Tibial nerve (tissue), 4 donors: ENCODE results near the gene NDUFS7. TPM values are rescaled to one million over a fixed set of nuclear protein-coding genes. Genes with fewer than 3 reads are reported as not detected.

Experiments
- DNase-seq, 2 donors: peaks; one replicate each; pipeline ENCODE4 v3.0.0-alpha.2; 2019; ENCODE audit warnings: low spot score in 2 of 2
- H3K27ac ChIP-seq, 4 donors: fragments of 200-600 bp; sonication (generic) in 3 of 4; one replicate each; pipeline ENCODE4 v1.5.1; 2017 to 2019; ENCODE audit warnings: mild to moderate bottlenecking in 1 of 4
- H3K27me3 ChIP-seq, 2 donors: fragments of 200-600 bp; sonication (generic) in 1 of 2; one replicate each; pipeline versions ENCODE4 v1.5.1 to v1.6.0; 2017 to 2019
- H3K36me3 ChIP-seq, 3 donors: fragments of 200-600 bp; sonication (generic); one replicate each; pipeline ENCODE4 v1.5.1; 2018 to 2019
- H3K4me1 ChIP-seq, 4 donors: fragments of 200-600 bp; sonication (generic) in 3 of 4; one replicate each; pipeline ENCODE4 v1.5.1; 2017 to 2019
- H3K4me3 ChIP-seq, 4 donors: fragments of 200-600 bp; sonication (generic) in 3 of 4; one replicate each; pipeline ENCODE4 v1.5.1; 2017 to 2019; ENCODE audit warnings: mild to moderate bottlenecking in 1 of 4, moderate library complexity in 1 of 4
- H3K9me3 ChIP-seq, 4 donors: fragments of 200-600 bp; sonication (generic) in 3 of 4; one replicate each; pipeline ENCODE4 v1.5.1; 2017 to 2019
- EP300 ChIP-seq, 2 donors: sonication (generic); formaldehyde crosslinking; IDR thresholded peaks; one replicate each; pipeline ENCODE4 v1.6.1; 2017; ENCODE audit warnings: antibody characterized with exemption in 2 of 2, mild to moderate bottlenecking in 1 of 2
- POLR2A ChIP-seq, 2 donors: fragments of 450-650 bp; IDR thresholded peaks; one replicate each; pipeline ENCODE4 v1.6.1; 2017; ENCODE audit warnings: antibody characterized with exemption in 2 of 2, mild to moderate bottlenecking in 2 of 2, moderate library complexity in 2 of 2
- WGBS, 2 donors: methylation state at CpG; one replicate each; pipeline ENCODE4 v1.1.5; 2018; 5-methylcytosine and 5-hydroxymethylcytosine counted together
- total RNA-seq, 4 donors: library from RNA; depleted of rRNA; stranded (reverse); fragments of >200 nt; gene quantifications; one replicate each; pipeline ENCODE4 v1.1.0, GENCODE V29; 2016
- TF ChIP-seq, protein P1 (sequence below), 5 experiments: fragments of 200-600 bp in 3 of 5; fragments of 450-650 bp in 2 of 5; sonication (generic) in 3 of 5; IDR thresholded peaks; one replicate each; pipeline ENCODE4 v1.5.1; 2016 to 2019; ENCODE audit warnings: antibody characterized with exemption in 5 of 5, mild to moderate bottlenecking in 3 of 5, moderate library complexity in 2 of 5

Gene NDUFS7
- total RNA-seq, 4 donors from 2014 or later = 146 to 162 (median 151) TPM

DNA sequence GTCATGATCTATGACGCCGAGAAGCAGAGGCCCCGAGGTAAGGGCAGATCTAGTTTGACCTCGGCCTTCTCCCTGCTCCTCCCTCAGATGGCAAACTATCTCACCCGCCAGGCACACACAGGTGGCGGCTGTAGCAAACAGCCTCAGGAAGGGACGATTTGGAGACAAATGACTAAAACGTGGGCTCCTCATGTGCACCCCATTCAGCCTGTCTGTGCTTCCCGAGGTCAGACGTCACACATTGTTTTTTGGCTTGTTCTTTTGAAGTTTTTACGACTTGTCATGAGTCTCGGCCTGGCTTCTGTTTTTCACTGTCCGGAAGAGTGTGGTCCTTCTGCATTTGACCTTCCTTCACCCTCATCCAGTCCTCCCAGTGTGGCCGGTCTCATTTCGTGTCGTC is 38.7 kb downstream of the NDUFS7 start:
- Histone ChIP-seq H3K36me3 (peaks cover 0 to 94% (median 20%) of the 10 kb centered on the region in 3 donors), H3K9me3 (no peaks in the 10 kb centered on the region), H3K27me3 (no peaks in the 10 kb centered on the region), H3K4me1 (peaks cover 0 to 24% (median 12%) of the 10 kb centered on the region in 4 donors), H3K4me3 (no peak overlapping the region), H3K27ac (no peak overlapping the region)
- no peak for DNase-seq
- whole genome bisulfite sequencing, 2 donors = 68 to 70% methylated on average over 16 of the region's 16 CpGs
- TF ChIP-seq POLR2A (IDR thresholded peaks at IDR 0.05) (no peak), EP300 (IDR thresholded peaks at IDR 0.05) (no peak)
- TF ChIP-seq, protein P1, sequence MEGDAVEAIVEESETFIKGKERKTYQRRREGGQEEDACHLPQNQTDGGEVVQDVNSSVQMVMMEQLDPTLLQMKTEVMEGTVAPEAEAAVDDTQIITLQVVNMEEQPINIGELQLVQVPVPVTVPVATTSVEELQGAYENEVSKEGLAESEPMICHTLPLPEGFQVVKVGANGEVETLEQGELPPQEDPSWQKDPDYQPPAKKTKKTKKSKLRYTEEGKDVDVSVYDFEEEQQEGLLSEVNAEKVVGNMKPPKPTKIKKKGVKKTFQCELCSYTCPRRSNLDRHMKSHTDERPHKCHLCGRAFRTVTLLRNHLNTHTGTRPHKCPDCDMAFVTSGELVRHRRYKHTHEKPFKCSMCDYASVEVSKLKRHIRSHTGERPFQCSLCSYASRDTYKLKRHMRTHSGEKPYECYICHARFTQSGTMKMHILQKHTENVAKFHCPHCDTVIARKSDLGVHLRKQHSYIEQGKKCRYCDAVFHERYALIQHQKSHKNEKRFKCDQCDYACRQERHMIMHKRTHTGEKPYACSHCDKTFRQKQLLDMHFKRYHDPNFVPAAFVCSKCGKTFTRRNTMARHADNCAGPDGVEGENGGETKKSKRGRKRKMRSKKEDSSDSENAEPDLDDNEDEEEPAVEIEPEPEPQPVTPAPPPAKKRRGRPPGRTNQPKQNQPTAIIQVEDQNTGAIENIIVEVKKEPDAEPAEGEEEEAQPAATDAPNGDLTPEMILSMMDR (IDR thresholded peaks at IDR 0.05) = no peak

DNA sequence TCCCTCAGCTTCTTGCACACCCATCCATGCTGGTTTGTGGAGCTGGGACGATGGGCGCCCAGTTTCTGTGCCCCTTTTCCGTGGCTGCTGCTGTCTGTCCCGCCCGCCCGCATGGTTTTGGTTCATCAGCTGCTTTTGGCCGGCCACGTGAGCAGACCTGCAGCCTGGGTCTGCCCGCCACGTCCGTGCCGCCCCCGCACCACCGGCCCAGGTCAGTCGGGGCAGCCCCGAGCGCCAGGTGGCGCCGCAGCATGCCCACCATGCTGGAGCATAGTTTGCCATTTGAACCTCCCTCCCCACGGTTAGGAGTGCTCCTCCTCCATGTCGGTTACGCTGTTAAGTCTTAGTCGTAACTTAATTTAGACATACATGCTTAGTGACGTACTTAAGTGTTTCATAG is 39.2 kb downstream of the NDUFS7 start:
- WGBS, 2 donors = 86 to 87% methylated on average over 19 to 24 of the region's 24 CpGs

DNA sequence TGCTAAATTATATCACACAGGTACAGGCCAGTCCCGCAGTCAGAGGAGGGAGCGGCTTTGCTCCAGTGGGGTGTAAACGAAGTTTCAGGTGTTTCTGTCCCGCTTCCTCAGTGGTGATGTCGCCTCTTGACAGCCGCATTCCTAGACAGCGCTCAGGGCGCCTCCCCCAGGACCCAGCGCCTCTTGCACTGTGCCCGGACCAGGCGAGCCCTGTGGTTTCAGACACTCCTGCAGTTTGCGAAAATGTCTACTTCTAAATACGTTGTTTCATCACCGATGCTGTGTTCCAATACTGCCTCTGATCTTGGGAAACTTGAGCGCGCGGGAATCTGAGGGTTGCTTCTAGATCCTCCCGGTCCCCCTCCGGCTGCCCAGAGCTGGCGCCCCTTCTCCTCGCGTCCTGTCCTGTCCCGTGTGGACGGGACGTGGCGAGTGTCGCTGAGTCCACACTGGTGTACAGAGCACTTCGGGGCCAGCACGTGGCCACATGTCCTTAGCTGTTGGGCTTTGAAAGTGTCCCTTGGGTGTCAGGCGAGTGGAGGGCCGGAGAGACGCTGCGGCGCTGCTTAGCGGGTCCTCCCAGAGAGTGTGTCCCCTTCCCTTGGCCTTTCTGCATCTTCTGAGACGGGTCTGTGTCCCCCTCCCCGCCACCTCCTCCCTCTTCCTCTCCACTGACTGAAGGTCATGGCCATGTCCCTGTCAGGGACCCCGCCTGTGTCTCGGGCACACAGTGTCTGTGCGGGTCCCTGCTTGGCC is 39.9 kb downstream of the NDUFS7 start:
- H3K9me3 ChIP-seq = no peaks in the 10 kb centered on the region
- peaks cover 0 to 98% (median 20%) of the 10 kb centered on the region in 3 donors for H3K36me3 ChIP-seq
- H3K27me3 ChIP-seq = no peaks in the 10 kb centered on the region
- no peak for DNase-seq
- peaks cover 0 to 12% (median 2%) of the 10 kb centered on the region in 4 donors for H3K4me1 ChIP-seq
- H3K27ac ChIP-seq = no peak overlapping the region
- no peak overlapping the region for H3K4me3 ChIP-seq
- 90 to 91% methylated on average over 40 of the region's 40 CpGs for WGBS, 2 donors
- TF ChIP-seq POLR2A (IDR thresholded peaks at IDR 0.05) (no peak), EP300 (IDR thresholded peaks at IDR 0.05) (no peak)
- TF ChIP-seq, protein P1 (IDR thresholded peaks at IDR 0.05) = no peak

More for the DNA sequence above, 39.2 kb downstream of the NDUFS7 start:
- Histone ChIP-seq H3K4me1 (peaks cover 0 to 18% (median 6%) of the 10 kb centered on the region in 4 donors), H3K36me3 (peaks cover 0 to 96% (median 20%) of the 10 kb centered on the region in 3 donors), H3K27me3 (no peaks in the 10 kb centered on the region), H3K9me3 (no peaks in the 10 kb centered on the region), H3K4me3 (no peak overlapping the region), H3K27ac (no peak overlapping the region)
- TF ChIP-seq, protein P1 (IDR thresholded peaks at IDR 0.05) = no peak
- TF ChIP-seq EP300 (IDR thresholded peaks at IDR 0.05) (no peak), POLR2A (IDR thresholded peaks at IDR 0.05) (no peak)
- no peak for DNase-seq

DNA sequence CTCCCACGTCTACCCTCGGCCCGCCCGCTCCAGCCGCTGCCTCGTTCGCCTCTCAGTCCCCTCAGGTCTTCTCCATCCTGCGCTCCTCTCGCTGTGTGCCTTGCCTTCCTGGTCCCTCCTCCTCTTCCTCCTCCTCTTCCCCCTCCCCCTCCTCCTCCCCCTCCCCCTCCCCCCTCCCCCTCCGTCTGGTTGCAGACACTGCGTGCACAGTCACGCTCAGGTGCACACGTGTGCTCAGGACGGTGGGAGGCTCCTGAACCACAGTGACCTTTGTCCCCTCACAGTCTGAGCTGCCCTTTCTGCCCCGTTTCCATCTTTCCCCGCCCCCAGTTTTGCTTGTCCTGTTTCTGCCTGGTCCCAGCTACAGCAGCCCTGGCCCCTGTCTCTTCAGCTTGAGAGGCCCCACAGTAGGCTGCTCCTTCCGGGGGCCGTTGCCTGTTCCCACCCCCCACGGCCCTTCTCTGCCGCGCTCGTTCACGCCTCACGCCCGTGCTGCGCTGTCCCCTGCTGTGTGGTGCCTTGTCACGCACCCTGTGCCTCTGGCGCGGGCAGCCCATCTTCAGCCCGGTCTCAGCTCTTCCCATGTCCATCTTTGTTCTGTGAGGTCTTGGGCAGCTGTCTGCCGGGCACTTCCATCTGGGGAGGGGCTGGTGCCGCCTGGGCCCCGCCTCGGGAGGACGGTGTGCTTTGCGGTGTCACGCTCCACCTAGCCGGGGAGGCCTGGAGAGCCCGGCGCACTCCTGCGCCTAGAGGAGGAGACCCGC is 40.7 kb downstream of the NDUFS7 start:
- H3K9me3 ChIP-seq = no peaks in the 10 kb centered on the region
- H3K36me3 ChIP-seq = peaks cover 0 to 98% (median 23%) of the 10 kb centered on the region in 3 donors
- TF ChIP-seq POLR2A (IDR thresholded peaks at IDR 0.05) (no peak), EP300 (IDR thresholded peaks at IDR 0.05) (no peak)
- TF ChIP-seq, protein P1 (IDR thresholded peaks at IDR 0.05) = no peak

More for the DNA sequence above, 40.7 kb downstream of the NDUFS7 start:
- Histone ChIP-seq H3K27me3 (no peaks in the 10 kb centered on the region), H3K4me1 (peaks cover 0 to 5% (median 0%) of the 10 kb centered on the region in 4 donors), H3K4me3 (no peak overlapping the region), H3K27ac (peak overlapping the region in 1 of 4 donors; percentile 17)
- no peak for DNase-seq
- WGBS, 2 donors = 81% methylated on average over 41 to 42 of the region's 42 CpGs
